Stimulated activated CD4-positive, alpha-beta T cell treated with anti-CD3 and anti-CD28 coated beads, TNF-alpha, amount 100 ng/mL, for 1 hour (primary cell): ENCODE data around the gene SHC1.

Experiments used
- DNase-seq, 3 donors: peaks; one replicate each; pipeline ENCODE4 v3.0.0-alpha.2; 2020; ENCODE audit warnings: low read depth in 3 of 3, low spot score in 1 of 3

SHC1 gene, protein sequence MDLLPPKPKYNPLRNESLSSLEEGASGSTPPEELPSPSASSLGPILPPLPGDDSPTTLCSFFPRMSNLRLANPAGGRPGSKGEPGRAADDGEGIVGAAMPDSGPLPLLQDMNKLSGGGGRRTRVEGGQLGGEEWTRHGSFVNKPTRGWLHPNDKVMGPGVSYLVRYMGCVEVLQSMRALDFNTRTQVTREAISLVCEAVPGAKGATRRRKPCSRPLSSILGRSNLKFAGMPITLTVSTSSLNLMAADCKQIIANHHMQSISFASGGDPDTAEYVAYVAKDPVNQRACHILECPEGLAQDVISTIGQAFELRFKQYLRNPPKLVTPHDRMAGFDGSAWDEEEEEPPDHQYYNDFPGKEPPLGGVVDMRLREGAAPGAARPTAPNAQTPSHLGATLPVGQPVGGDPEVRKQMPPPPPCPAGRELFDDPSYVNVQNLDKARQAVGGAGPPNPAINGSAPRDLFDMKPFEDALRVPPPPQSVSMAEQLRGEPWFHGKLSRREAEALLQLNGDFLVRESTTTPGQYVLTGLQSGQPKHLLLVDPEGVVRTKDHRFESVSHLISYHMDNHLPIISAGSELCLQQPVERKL

DNA sequence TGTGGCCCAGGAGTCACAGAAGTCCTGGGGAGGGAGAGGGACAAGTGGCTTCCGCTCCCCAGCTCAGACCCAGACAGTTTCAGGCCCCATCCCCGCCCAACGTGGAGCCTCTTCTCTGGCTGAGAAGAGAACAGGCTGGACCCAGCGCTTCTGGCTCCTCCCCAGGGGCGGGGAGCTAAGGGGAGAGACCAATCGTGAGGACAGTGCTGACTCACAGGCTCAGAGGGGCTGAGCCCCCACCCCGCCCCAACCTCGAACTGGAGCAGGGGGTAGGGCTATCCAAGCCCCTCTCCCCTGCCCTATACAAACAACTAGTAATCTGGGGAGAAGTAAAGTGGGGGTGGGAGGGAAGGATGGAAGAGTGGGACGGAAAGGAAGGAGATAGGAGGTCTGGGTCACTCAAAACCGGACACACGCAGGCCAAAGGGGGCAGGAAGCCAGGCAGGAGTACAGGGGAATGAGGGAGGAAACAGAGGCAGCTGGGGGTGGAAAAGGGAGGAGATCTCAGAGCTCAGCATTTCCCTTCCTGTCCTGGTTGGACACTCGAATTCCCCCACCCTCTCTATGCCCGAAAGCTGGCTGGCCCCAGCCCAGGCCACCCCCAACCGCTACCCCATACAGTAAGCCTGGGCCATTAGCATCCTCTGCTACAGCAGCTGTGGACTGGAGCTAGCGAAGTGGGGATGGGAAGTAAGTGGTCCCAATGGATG lies at the start of gene SHC1:
Gene SHC1, minus strand, starts transcription at position 117 of the 710 bp plus-strand sequence. CDS start 221 bp downstream, outside the sequence.
- peak in 1 of 3 donors; percentile 25 for DNase-seq

DNA sequence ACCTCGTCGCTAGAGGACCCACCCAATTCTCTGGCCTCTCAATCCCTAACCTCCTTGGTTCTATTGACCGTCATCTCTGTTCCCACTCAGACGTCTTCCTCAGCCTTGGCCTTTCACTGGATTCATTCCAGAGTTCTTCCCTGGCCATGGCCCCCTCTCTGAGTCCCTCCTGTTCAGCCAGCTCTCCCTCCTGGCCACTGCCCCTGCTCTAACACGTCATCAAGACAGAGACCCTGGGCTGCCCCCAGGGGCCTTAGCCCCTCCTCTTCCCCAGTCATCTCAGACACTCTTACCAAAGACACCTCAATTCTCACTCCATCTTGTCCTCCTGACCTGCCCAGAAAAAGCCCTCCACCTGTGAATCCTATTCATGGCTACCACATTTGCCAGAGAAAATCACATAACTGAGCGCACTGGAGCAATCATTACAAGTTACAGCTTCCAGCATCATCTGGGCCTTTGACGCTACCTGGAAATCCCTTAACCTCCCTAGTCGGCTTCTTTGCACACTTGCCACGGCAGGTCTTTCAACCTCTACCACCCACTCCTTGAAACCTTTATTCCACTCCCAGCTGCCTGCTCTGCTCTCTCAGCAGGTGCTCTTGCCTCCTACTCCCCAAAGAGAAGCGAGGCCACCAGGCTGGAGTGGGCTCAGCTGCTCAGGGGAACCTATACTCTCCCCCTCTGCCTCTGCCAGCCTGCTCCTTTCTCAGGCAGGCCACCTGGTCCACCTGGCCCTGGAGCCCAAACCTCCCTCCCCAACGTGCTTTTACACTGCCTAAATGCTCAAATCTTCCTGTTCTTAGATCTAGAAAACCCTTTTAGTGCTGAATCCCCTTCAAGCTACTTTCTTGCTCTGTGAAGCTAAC lies 49.1 kb upstream of the SHC1 start:
- DNase-seq = no peak

DNA sequence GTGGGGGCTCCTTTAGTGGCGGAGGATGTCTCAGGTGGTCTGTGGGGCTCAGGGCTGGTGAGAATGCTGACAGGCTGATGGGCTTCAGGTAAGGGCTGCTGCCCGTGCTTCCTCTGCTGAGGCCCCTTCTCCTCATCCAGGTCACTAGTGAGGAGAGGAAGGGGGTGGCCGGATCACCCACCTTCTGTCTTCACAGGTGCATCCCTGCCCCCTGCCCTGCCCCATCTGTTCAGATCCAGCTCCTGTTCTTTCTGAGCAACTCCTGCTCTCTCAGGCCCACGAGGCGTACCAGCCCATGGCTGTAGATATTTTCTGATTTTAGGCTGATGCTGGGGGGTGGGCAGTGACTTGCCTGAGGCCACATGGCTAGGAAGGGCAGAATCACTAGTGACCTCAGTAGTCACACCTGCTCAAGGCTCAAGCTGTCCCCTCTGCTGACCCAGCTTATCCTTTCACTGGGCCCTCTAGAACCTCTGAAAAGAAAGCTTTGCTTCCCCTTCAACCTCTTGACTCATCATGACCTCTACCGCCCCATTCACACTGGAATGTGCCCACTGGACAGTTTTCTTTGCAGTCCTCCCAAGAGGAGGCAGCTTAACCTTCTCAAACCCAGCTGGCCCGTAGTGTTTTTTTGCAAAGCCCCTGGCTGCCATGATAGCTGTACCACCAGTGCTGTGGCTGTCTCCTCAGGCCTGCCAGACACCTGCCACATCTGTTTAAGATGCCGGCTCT lies 48.2 kb upstream of the SHC1 start:
- no peak for DNase-seq

DNA sequence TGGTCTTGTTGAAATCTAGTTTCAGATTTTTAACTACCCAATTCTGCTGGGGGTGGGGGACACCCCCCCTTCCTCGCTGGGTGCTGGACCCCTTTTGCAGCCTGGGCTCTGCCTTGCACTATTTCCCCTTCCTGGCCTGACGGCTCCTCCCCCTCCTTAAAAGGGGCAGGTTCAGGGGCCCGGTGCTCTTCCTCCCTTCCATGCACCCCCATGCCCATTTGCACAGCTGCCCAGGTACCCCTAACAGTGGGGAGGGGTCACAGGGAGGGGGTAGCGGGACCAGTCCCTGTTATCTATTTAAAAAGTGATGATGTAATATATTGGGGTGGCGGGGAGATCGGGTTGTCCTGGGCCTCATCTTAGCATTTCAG lies 47.4 kb upstream of the SHC1 start:
- DNase-seq = no peak

DNA sequence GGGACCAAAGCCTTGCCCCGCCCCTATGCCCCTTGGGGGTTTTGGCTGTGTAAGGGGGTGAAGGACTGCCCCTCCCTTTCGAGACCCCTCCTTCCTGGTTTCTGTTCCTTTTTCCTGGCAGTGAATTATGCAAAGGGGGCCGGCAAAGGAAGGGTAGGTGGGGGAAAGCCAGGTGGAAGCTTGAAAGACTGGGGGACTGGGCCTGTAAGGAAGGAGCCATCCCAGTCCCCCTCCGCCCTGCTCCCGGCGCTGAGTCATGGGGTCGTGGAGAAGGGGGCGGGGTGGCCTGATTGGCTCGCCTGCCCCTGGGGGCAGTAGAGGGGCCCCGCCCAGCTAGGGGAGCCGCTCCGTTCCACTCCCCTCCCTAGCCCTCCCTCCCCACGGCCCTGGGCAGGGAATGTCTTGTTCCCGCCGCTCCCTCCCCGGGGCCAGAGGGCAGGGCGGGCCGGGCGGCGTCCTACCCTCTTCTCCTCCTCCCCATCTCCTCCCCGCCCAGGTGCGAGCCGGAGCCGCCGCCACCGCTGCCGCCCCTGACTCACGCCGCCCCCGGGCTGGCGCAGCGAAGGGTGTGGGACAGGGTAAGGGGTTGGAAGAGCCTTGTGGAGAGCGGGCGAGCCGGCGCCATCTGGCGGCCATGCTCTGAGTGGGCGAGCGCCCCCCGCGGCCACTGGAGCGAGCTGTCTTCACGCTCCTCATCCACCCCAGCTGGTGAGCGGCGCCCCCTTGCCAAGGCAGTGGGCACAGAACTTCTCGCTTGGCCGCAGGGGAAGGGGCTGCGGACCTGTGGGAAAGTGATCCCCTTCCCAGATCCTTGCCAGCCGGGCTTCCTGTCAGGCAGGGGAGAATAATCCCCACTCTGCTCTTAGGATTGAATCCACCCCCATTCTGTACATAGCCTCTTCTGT lies 46.7 kb upstream of the SHC1 start:
- peak; percentile 80 to 92 (median 89) for DNase-seq

DNA sequence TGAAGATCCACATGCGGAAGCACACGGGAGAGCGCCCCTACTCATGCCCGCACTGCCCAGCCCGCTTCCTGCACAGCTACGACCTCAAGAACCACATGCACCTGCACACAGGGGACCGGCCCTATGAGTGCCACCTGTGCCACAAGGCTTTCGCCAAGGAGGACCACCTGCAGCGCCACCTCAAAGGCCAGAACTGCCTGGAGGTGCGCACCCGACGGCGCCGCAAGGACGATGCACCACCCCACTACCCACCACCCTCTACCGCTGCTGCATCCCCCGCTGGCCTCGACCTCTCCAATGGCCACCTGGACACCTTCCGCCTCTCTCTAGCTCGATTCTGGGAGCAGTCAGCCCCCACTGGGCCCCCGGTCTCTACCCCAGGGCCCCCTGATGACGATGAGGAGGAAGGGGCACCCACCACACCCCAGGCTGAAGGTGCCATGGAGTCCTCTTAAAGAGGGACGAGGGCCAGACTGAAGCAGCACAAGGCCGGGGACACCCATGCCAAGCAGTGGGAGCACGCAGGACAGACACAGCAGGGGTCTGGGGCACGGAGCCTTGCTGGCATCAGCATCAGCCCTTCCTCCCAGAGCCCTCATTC lies 45.8 kb upstream of the SHC1 start:
- DNase-seq = no peak

DNA sequence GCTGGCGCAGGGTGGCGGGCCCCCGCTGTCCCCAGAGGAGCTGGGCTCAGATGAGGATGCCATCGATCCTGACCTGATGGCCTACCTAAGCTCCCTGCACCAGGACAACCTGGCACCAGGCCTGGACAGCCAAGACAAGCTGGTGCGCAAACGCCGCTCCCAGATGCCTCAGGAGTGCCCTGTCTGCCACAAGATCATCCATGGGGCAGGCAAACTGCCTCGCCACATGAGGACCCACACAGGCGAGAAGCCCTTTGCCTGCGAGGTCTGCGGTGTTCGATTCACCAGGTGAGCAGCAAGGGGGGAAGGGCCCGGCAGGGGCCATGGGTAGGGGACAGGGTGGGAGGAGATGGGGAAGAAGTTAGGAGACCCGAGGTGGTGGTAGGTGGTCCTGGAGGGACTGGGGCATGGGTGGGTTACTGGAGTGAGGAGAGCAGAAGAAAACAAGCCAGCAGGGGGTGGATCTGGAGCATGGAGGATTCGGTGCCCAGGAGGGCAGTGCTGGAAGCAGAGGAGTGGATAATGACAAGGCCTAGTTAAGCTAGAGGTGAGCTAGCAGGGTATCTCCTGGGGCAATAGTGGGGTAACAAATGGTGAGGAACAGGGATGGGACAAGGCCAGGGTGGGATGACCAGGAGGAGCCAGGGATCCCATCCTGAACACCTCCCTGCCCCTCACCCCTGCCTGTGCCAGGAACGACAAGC lies 45.1 kb upstream of the SHC1 start:
- DNase-seq = no peak

DNA sequence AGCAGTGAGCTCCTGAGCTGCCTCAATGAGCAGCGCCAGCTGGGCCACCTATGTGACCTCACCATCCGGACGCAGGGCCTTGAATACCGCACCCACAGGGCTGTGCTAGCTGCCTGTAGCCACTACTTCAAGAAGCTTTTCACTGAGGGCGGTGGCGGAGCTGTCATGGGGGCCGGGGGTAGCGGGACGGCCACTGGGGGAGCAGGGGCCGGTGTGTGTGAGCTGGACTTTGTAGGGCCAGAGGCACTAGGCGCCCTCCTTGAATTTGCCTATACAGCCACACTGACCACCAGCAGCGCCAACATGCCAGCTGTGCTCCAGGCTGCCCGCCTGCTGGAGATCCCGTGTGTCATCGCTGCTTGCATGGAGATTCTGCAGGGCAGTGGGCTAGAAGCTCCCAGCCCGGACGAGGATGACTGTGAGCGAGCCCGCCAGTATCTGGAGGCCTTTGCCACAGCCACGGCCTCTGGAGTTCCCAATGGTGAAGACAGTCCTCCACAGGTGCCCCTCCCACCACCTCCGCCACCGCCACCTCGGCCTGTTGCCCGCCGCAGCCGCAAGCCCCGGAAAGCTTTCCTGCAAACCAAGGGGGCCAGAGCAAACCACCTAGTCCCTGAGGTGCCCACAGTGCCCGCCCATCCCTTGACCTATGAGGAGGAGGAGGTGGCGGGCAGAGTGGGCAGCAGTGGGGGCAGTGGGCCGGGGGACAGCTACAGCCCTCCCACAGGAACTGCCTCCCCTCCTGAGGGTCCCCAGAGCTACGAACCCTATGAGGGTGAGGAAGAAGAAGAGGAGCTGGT lies 44.4 kb upstream of the SHC1 start:
- no peak for DNase-seq

DNA sequence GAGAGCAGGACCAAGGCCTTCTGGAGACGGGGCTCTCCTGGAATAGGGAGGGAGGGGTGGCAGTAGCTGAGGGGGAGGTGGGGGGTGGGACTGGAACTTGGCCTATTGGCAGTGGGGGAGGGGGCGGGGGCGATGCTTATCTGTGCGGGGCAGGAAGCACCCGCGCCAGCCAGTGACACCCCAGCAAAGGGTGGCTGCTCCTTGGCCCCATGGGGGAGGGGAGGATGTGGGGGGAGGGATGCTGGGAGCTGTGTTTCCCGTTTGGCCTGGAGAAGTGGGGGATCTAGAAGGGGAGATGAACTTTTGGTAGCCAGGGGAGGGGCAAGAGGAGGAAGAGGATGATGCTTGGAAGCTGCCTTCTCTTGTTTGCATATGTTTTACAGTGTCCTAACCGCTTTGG lies 43.1 kb upstream of the SHC1 start:
- no peak for DNase-seq

DNA sequence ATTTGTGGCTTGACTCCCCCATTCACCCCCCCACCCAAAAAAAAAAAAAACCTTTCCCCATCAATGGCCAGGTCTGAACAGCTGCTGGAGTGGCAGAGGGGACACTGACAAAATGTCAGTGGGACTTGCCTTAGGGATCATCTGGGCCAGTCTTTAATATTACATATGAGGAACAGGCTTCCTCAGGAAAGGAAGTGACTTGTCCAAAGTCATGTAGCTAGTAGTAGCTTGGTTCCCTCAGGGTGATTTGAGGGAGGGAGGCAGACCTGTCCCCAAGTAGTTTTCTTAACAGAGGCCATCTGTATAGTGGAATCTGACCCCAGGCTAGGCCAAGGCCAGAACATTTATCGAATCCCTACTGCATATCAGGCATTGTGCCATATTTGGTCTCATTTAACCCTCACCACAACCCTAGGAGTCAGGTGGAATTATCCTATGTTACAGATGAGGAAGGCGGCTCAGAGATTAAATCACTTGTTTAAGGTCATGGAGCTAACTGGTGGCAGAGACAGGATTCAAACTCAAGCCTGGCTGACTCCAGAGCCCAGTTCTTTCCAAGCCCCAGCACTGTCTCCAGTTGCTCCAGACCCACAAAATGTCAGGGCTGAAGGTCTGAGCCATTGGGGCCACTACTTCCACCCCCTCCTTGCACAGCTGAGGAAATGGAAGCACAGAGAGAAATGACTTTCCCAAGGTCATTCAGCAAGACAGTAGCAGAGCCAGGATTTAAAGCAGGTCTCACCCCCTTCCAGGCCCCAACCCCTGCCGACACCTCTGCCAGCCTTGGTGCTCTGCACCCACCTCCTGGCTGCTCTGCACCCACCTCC lies 42.4 kb upstream of the SHC1 start:
- no peak for DNase-seq

DNA sequence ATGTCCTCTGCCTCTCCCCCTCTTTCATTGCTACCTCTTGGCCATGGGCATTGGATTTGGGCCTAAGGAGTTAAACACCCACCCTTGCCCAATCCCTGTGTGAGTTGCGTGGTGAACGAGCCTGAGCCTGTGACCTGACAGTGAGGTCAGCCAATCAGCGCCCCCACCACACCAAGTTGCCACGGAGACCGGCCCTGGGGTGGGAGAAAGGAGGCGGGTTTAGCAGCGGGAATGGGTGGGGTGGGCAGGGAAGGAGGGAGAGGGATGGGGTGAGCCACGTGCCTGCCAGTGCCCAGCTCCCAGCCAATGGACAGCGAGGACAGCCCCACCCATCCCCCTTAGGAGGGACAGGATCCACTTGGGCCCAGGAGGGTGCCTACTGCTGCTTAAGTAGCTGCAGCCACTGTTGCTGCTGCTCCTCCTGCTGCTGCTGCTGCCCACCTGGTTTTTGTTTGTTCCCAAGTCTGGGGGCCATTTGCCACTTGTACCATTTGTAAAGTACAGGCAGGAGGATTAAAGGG lies 41.5 kb upstream of the SHC1 start:
- no peak for DNase-seq

DNA sequence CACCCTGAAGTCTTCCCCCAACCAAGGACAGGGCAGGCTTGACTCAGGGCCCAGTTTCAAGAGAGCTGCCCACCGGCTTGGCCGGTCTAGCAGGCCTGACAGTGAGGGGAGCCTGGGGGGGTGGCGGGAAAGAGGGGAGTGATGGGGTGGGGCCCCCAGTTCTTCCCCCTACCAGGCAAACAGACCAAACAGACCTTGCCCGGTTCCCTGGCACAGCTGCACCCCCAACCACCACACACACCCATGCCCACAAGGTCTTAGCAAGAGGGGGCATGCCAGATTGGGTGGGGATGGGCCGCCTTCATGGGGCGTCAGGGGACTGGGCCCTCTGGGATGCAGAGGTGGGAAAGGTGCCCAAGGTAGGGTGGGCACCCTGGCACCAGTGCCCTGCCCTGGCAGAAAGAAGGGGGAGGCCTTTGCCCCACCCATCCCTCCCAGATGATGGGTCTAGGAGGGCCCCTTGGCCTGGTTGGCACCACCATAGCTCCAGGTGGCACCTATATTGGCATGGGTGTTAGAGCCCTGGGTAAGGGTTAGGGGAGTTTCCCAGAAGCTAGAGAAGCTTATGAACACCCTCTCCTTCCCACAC lies 41.0 kb upstream of the SHC1 start:
- no peak for DNase-seq

DNA sequence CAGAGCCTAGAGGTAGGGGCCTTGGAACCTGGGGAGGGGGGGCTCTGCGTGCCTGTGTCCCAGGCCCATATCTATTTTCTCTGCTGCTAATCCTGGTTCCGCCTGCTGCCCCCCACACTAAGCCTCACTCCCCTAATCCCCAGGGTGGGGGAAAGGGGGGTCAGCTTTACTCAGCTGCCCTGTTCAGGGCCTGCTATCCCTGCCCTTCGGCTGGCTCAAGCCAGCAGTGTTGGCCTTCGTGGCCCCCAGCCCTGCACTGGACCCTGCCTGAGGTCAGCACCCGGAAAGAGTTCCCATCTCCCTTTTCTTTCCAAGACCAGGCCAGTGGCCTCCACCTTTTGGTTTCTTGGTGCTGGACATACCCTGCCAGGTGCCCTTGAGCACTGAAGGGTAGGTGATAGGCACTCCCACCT lies 40.5 kb upstream of the SHC1 start:
- no peak for DNase-seq

DNA sequence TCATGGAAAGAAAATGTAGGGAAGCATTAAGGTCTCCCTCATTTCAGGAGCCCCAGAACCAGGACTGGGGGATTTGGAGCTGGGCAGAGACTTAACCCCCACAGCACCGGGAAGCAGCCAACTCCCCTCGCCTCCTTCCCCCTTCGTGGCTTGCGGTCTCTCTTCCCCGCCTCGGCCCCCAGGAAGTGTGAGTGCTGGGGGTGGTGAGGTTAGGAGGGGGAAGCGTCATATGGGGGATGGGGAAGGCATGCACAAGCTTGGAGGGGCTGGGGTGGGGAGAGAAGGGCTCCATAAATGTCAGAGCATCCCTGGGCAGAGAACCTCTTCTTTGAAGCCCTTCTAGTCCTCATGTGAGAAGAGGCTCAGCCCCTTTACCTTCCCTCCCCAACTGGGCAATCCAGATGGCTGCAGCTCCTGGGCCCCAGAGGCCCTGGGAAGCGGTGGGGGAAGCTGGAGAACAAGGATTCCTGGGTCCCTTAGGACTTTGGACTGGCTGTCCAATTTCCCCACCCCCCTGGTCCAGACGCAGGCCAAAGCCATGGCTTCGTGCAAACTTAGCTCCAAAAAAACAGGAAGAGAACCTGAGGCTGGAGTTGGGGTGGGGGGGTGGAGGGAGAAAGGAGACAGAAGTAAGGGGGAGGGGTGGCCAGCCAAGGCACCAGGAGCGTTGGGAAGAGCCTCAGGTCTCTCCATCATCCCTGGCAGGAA lies 39.8 kb upstream of the SHC1 start:
- no peak for DNase-seq

DNA sequence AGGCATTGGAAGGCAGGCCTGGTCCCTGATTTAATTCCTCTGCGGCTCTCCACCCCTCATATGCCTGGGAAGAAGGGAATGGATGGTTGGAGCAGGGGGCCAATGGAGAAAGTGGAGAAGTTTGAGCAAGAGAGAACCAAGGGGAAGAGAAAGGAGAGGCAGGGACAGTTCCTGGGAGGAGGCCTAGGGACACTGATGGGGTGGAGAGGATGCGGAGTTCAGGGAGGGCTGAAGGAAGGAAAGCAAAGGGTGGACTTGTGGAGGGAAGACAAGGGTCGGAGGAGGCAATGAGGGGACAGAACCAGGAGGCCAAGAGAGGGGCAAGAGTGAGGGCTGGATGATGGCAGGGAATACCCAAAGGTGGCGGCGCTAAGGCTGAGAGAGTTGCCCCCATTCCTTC lies 39.2 kb upstream of the SHC1 start:
- no peak for DNase-seq
